ENCODE results near the gene SYTL2.

The SYTL2 gene

GRCh38 chr11:85746670-85747069 is 64.3 kb downstream of the SYTL2 start:
- H4K20me1 ChIP-seq (ENCODE audit: insufficient read depth, low read length) = no peaks in the 10 kb centered on the region
- H3K4me1 ChIP-seq (ENCODE audit: insufficient read depth, low read length, severe bottlenecking) = no peaks in the 10 kb centered on the region
- H3K27me3 ChIP-seq (ENCODE audit: insufficient read depth, low read length) = no peaks in the 10 kb centered on the region
- no peaks in the 10 kb centered on the region for H3K79me2 ChIP-seq (ENCODE audit: insufficient read depth, low read length)
- no peaks in the 10 kb centered on the region for H3K36me3 ChIP-seq (ENCODE audit: insufficient read depth, low read length)
- H3K27ac ChIP-seq (ENCODE audit: low read depth, low read length, poor library complexity, severe bottlenecking) = no peak overlapping the region
- no peaks in the 10 kb centered on the region for H3K9me3 ChIP-seq (ENCODE audit: low read length)
- no peak overlapping the region for H2AFZ ChIP-seq (ENCODE audit: low read length)
- H3K4me2 ChIP-seq (ENCODE audit: low read length) = no peak overlapping the region
- H3F3A ChIP-seq (ENCODE audit: insufficient read depth, low read length) = no peaks in the 10 kb centered on the region
- no peak overlapping the region for H3K4me3 ChIP-seq (ENCODE audit: low read depth, low read length, poor library complexity, severe bottlenecking)
- H3K9me2 ChIP-seq (ENCODE audit: low read depth, low read length) = no peaks in the 10 kb centered on the region
- no peak for TF ChIP-seq CTCF (IDR thresholded peaks at IDR 0.05; ENCODE audit: low read length)
- TF ChIP-seq EZH2 (IDR thresholded peaks at IDR 0.05; ENCODE audit: borderline replicate concordance, low read length) = no peak
- H3K9ac ChIP-seq (ENCODE audit: low read length) = no peak overlapping the region

- Histone ChIP-seq H3K4me1 (ENCODE audit: insufficient read depth, low read length, severe bottlenecking) (peaks cover 7% of the 10 kb centered on the region), H3K9me2 (ENCODE audit: low read depth, low read length) (no peaks in the 10 kb centered on the region), H2AFZ (ENCODE audit: low read length) (no peak overlapping the region), H3K9ac (ENCODE audit: low read length) (no peak overlapping the region), H3K79me2 (ENCODE audit: insufficient read depth, low read length) (no peaks in the 10 kb centered on the region), H3F3A (ENCODE audit: insufficient read depth, low read length) (no peaks in the 10 kb centered on the region), H3K27ac (ENCODE audit: low read depth, low read length, poor library complexity, severe bottlenecking) (no peak overlapping the region), H3K27me3 (ENCODE audit: insufficient read depth, low read length) (no peaks in the 10 kb centered on the region), H3K4me2 (ENCODE audit: low read length) (no peak overlapping the region), H4K20me1 (ENCODE audit: insufficient read depth, low read length) (no peaks in the 10 kb centered on the region), H3K36me3 (ENCODE audit: insufficient read depth, low read length) (no peaks in the 10 kb centered on the region), H3K4me3 (ENCODE audit: low read depth, low read length, poor library complexity, severe bottlenecking) (no peak overlapping the region), H3K9me3 (ENCODE audit: low read length) (no peaks in the 10 kb centered on the region)
- TF ChIP-seq EZH2 (IDR thresholded peaks at IDR 0.05; ENCODE audit: borderline replicate concordance, low read length) = no peak
- no peak for TF ChIP-seq CTCF (IDR thresholded peaks at IDR 0.05; ENCODE audit: low read length)
Observed at GRCh38 chr11:85745626-85746025, 65.3 kb downstream of the SYTL2 start.

DNA sequence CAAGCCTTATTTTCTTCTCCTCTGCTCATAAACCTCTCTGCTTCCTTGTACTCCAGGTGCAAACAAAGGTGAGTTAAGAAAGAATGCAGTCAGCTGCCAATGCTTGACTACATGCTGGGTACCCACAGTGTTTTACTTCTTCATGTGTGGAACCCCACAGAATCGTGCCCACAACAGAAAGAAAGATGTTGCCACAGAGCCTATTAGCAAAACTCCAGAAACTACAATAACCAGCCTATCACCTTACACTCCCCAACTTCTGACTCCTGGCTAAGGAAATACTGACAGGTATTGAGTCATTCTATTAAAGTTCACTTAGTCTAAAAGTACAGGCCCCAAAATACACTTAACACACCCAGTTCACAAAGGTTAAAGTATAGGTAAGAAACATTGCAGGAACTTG is 68.1 kb downstream of the SYTL2 start:
- no peaks in the 10 kb centered on the region for H3K36me3 ChIP-seq (ENCODE audit: insufficient read depth, low read length)
- H3K79me2 ChIP-seq (ENCODE audit: insufficient read depth, low read length) = no peaks in the 10 kb centered on the region
- H3K9me2 ChIP-seq (ENCODE audit: low read depth, low read length) = no peaks in the 10 kb centered on the region
- TF ChIP-seq CTCF (IDR thresholded peaks at IDR 0.05; ENCODE audit: low read length) (no peak), EZH2 (IDR thresholded peaks at IDR 0.05; ENCODE audit: borderline replicate concordance, low read length) (no peak)
- no peak overlapping the region for H2AFZ ChIP-seq (ENCODE audit: low read length)
- H3F3A ChIP-seq (ENCODE audit: insufficient read depth, low read length) = no peaks in the 10 kb centered on the region
- peaks cover 7% of the 10 kb centered on the region for H3K4me1 ChIP-seq (ENCODE audit: insufficient read depth, low read length, severe bottlenecking)
- no peaks in the 10 kb centered on the region for H4K20me1 ChIP-seq (ENCODE audit: insufficient read depth, low read length)
- no peak overlapping the region for H3K27ac ChIP-seq (ENCODE audit: low read depth, low read length, poor library complexity, severe bottlenecking)
- H3K9me3 ChIP-seq (ENCODE audit: low read length) = no peaks in the 10 kb centered on the region
- H3K4me3 ChIP-seq (ENCODE audit: low read depth, low read length, poor library complexity, severe bottlenecking) = no peak overlapping the region
- H3K9ac ChIP-seq (ENCODE audit: low read length) = no peak overlapping the region
- no peaks in the 10 kb centered on the region for H3K27me3 ChIP-seq (ENCODE audit: insufficient read depth, low read length)
- H3K4me2 ChIP-seq (ENCODE audit: low read length) = no peak overlapping the region

All from OCI-LY1 (cell line).